ENCODE measurements around the gene FAM124B. TPM values are rescaled to one million over a fixed set of nuclear protein-coding genes. Genes with fewer than 3 reads are reported as not detected.
"Not testable (repeated sequence)": the region's sequence is repeated elsewhere in the genome, so short reads cannot be mapped to it uniquely, and the experiment has no call there.

Gene FAM124B
- total RNA-seq, 1 experiment from 2014 or later = not detected

DNA sequence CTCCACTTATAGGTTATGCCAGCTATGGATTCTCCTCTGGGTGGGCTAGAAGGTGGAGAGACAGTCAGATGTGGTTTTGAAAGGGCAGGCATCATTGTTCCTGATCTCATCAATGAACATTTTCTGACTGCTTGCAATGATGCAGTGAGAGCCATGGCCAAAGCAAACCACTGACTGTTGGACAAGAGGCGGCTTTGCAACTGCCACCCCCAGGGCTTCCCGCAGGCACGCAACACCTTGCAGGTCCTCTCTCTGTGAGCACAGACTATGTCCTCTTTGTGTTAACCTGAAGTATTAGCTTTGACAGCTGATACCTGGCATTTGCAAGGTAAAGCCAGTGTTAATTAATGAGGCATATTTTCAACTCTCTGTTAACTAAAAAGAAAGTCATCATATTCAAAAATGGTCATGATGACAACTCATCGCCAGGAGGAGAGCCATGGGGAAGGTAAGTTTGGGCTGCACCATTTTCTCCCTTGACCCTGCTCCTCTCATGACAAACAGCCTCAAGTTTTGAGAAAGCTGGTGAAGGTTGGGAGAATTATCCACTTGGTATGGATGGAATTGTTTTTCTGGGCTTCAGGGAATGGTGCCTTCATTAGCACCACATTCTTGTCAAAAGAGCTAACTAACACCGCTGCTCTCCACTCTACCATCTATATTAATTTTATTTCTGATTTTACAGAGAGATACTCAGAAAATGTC is 14.9 kb upstream of the FAM124B start:
- DNase-seq (ENCODE audit: extremely low read depth, low read depth) = no peak

GRCh38 chr2:224413381-224413780 is 11.5 kb upstream of the FAM124B start:
- no peak for DNase-seq (ENCODE audit: extremely low read depth, low read depth)

DNA sequence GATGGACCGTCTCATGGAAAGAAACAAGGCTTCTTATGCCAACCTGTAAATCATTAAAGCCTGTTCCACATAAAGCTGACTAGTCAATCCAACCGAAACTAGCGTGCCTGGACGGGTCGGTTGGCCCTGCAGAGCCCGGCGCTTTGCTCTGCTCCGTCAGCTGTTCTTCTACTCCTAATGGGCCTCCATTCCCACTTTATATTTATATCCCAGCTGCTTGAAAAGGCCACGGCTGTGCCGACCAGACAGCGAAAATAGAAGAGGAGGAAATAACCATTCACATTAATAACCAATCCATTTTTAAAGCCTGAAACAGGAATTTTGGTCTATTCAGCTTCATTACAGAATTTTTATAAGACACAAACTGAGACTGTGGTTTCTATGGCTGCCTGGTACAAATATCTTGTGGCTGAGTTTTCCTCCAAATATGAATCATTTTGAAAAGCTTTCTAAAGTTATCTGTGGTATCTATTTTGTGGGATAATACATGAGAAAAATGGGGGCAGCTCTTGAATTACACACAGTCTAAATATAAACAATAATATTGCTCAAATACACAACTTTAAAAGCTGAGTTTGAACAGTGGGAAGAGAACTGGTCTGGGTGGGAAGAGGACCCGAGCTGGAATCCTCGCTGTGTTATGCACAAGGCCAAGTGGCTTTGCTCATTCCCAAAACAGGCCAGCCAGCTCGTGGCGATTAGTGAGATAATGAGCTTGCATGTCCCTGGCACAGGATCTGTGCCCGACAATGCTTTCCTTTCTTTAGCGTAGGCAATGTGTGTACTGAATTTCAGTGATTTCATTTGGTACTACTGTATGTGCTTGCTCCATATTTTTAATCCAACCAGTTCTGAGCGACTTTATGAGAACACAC is 10.5 kb upstream of the FAM124B start:
- no peak for DNase-seq (ENCODE audit: extremely low read depth, low read depth)

DNA sequence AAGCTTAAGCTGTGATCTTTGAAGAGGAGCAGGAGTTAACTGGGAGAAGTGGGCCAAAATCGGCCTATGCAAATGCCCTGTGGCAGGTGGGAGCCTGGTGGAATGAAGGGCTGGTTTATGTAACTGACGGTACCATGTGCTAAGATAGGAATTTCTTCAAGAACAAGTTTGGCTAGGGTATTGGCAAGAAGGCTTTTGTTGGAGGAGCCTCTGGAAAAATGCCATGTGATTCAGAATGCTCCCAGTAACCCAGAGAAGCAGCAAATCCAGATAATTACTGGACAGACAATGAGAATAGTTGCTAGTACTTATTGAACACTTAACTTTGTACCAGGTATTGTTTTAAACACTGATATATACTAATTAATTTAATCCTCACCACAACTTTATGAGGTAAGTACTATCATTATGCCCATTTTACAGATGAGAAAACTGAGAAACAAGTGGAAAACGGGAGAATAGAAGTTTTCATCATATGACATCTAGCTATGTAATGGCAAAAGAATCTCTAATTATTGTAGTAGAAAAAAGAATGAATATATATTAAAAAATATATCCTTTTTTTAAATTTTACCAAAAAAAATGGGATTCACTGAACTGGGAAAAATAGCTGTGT is 9.1 kb upstream of the FAM124B start:
- no peak for DNase-seq (ENCODE audit: extremely low read depth, low read depth)

GRCh38 chr2:224408676-224409075 is 6.8 kb upstream of the FAM124B start:
- no peak for DNase-seq (ENCODE audit: extremely low read depth, low read depth)

DNA sequence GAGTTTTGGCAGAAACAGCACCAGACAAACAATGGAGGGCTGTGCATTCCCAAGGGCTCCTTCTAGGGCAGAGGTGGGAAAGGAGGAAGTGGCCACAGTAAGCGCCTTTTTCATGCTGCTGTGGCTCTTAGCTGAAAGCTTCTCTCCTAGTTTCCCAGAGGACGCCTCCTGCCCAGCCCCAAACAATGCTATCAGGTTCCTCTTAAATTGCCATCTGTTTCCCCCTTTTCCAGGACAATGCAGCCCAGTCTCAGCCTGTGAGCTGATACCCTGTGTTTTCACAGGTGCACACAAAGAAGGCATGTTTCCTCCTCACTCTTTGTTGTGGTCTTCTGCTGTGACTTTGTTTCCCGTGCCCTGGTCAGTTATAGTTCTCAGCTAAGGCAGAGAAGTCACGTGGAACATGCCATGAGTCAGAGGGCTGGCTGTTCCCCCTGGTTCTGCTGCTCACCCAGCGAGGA is 5.4 kb upstream of the FAM124B start:
- DNase-seq (ENCODE audit: extremely low read depth, low read depth) = no peak

GRCh38 chr2:224405841-224406370 is 4.0 kb upstream of the FAM124B start:
- no peak for DNase-seq (ENCODE audit: extremely low read depth, low read depth)

DNA sequence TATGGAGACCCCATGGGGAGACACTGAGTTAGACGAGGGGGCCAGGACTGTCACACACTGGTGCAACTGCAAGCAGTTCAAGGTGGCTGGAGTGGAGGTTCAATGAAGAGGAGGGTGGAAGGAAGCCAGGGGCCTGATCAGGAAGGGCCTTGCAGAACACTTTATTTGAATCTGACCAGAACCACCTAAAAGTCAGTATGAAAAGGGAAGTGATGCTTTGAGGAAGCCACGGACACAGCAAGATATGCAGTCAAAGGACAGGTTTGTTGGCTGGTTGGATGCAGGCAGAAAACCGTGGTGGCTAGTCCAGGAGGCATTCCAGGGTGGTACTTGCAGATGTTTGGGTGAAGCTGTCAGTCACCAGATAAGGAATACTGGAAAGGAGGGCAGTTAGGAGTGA is 3.5 kb upstream of the FAM124B start:
- no peak for DNase-seq (ENCODE audit: extremely low read depth, low read depth)

DNA sequence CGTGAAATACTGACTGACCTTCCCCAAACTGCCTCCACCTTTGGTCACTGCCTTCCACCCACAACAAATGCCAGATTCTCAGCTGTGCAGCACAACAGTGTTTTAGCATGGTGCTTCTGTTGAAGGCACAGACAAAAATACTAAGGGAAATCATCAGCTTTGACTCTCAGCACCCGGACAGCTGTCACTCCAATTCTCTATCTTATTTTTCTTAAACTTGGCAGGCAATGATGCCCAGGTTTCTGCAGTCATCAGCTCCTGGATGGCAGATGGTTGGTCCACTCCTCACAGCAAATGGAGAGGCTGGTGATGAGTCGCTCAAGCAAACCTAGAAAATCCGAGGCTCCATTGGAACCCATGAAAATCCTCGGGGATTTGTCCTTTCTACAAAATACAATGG is 2.9 kb upstream of the FAM124B start:
- no peak for DNase-seq (ENCODE audit: extremely low read depth, low read depth)

GRCh38 chr2:224403657-224404056 is 1.8 kb upstream of the FAM124B start:
- no peak for DNase-seq (ENCODE audit: extremely low read depth, low read depth)

- no peak for DNase-seq (ENCODE audit: extremely low read depth, low read depth)
Observed at GRCh38 chr2:224400886-224401632, 848 bp downstream of the FAM124B start.

- no peak for DNase-seq (ENCODE audit: extremely low read depth, low read depth)
Observed at GRCh38 chr2:224400174-224400810, 1.6 kb downstream of the FAM124B start.

- no peak for DNase-seq (ENCODE audit: extremely low read depth, low read depth)
Observed at GRCh38 chr2:224398289-224398688, 3.6 kb downstream of the FAM124B start.

GRCh38 chr2:224397100-224397499 is 4.8 kb downstream of the FAM124B start:
- DNase-seq (ENCODE audit: extremely low read depth, low read depth) = not testable (repeated sequence)

DNA sequence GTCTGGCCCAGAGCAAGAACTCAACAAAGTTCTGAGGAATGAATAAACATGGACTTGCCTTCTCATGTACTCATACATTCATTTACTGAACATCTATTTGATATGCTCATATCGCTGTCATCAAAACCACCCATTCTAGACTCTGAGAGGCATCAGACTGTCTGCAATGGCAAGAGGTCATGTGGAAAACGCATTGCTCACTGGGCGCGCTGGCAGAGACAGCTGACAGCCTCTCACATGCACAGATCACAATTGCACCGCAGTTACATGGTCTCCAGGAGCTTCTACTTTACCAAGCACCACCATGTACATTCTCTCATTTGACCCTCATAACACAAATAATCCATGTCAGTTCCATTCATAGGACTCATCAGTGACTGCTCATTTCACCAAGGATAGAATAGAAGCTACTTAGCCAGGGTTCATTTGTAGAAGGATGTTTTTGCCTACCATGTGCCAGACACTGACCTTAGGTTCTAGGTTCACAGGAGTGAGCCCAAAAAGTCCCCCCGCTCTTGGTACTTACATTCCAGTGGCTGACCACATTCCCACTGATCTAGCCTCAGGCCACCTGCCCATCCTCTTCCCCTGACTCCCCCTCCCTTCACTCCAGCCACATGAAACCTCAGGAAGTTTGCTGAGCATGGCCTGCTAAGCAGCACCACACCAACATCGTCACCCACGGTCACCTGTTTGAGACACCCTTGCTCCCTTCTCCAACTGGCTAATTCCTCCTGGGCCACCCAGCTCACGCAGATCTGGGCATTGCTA is 6.1 kb downstream of the FAM124B start:
- DNase-seq (ENCODE audit: extremely low read depth, low read depth) = no peak

DNA sequence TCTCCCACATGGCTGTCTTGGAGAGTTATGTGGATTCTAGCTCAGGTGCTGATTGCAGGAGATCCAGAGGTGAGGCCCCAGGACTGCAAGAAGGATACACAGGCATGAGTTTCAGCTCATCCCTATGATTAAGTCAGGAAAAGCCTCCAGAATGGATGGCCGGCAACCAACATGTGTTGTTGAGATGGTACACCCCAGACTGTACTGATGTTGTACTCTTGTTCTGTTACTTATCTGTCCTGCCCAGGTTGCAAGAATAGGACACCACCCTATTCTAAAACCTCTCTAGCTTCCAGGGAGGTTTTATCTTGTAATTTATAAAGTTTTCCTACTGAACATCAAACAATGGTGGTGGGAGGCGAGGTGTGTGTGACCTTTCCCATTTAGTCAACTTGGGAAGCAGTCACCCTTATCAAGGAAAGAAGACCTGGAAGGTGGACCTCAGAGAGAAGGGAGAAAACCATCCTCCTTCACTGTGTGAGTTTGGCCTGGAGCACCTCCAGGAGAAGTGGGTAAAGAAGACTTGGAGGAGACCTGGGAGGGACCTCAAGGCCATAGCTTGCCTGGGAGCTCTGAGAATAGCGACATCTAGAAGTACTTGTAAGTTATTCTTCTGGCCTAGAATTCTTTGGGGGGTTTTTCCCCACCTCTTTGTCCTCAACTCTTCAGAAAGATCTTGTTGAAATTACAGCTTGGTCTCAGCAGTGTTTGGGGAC is 8.6 kb downstream of the FAM124B start:
- no peak for DNase-seq (ENCODE audit: extremely low read depth, low read depth)

DNA sequence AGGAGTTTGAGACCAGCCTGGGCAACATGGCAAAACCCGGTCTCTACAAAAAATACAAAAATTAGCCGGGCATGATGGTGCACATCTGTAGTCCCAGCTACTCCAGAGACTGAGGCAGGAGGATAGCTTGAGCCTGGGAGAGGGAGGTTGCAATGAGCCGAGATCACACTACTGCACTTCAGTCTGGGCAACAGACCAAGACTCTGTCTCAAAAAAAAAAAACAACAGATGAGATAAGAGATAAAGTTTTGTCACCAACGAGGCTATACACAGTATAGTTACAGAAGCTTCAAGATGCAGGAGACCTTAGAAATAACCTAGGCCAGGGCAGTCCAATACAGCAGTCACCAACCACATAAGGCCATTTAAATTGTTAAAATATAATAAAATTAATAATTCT is 9.4 kb downstream of the FAM124B start:
- DNase-seq (ENCODE audit: extremely low read depth, low read depth) = no peak

DNA sequence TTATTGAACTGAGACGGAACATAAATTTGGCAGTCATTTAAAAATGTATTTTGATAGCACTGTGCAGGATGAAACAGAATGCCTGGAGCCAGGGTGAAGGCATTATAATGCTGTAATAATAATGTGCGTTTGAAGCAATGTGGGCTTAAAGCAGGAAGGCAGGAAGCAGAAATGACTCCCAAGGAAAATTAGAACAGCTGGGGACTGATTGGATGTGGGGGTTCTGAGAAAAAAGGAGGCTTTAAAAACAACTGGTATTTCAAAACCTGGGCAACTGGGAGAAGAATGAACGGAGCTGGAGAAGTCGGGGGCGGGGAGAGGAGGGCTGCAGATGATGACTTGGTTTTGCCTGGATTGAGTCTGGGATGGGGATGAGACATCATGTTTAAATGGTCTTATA is 12.6 kb downstream of the FAM124B start:
- no peak for DNase-seq (ENCODE audit: extremely low read depth, low read depth)

GRCh38 chr2:224386876-224387275 is 15.0 kb downstream of the FAM124B start:
- no peak for DNase-seq (ENCODE audit: extremely low read depth, low read depth)
